Ascending aorta (tissue), 2 donors: ENCODE data around the gene CD84. TPM values are rescaled to one million over a fixed set of nuclear protein-coding genes. Genes with fewer than 3 reads are reported as not detected.
"Not testable (repeated sequence)": the region's sequence is repeated elsewhere in the genome, so short reads cannot be mapped to it uniquely, and the experiment has no call there.

ENCODE experiments used
- DNase-seq, 2 donors: peaks; one replicate each; pipeline ENCODE4 v3.0.0-alpha.2; 2019; ENCODE audit warnings: low spot score in 2 of 2
- H3K27ac ChIP-seq, 2 donors: fragments of 200-600 bp; sonication (generic); one replicate each; pipeline ENCODE4 v1.5.1; 2016 to 2017; ENCODE audit warnings: mild to moderate bottlenecking in 1 of 2
- H3K27me3 ChIP-seq: fragments of 200-600 bp; sonication (generic); one replicate; pipeline ENCODE4 v1.5.1; 2017
- H3K36me3 ChIP-seq, 2 donors: fragments of 200-600 bp; sonication (generic); one replicate each; pipeline ENCODE4 v1.5.1; 2016
- H3K4me1 ChIP-seq, 2 donors: fragments of 200-600 bp; sonication (generic); one replicate each; pipeline ENCODE4 v1.5.1; 2016 to 2017; ENCODE audit warnings: mild to moderate bottlenecking in 1 of 2
- H3K4me3 ChIP-seq, 2 donors: fragments of 200-600 bp; sonication (generic); one replicate each; pipeline ENCODE4 v1.5.1; 2016 to 2017; ENCODE audit warnings: mild to moderate bottlenecking in 1 of 2
- H3K9me3 ChIP-seq, 2 donors: fragments of 200-600 bp; sonication (generic); one replicate each; pipeline ENCODE4 v1.5.1; 2016
- CTCF ChIP-seq, 3 experiments: fragments of 200-600 bp in 2 of 3; fragments of 450-650 bp in 1 of 3; sonication (generic) in 2 of 3; IDR thresholded peaks; one replicate each; pipeline ENCODE4 v1.5.1; 2016 to 2019; ENCODE audit warnings: antibody characterized with exemption in 3 of 3, mild to moderate bottlenecking in 1 of 3, moderate library complexity in 1 of 3
- intact Hi-C: fragments of 100-400 bp; cut with DNase I; formaldehyde crosslinking; loops from one replicate; pipeline ENCODE4 v1.15.1; 2023
- total RNA-seq: library from RNA; depleted of rRNA; stranded (reverse); fragments of >200 nt; gene quantifications from one replicate; pipeline ENCODE4 v1.1.0, GENCODE V29; 2016

The CD84 gene
- total RNA-seq, 1 donor from 2014 or later = 1.1 TPM

GRCh38 chr1:160584784-160585183, 5.5 kb upstream of the CD84 start:
- TF ChIP-seq CTCF (IDR thresholded peaks at IDR 0.05) = no peak
- DNase-seq = no peak
- intact Hi-C loops = no loop called here

GRCh38 chr1:160582976-160583375, 3.7 kb upstream of the CD84 start:
- intact Hi-C loops = not testable (repeated sequence)

More at GRCh38 chr1:160584784-160585183, 5.5 kb upstream of the CD84 start:
- Histone ChIP-seq H3K9me3 (no peaks in the 10 kb centered on the region), H3K27me3 (no peaks in the 10 kb centered on the region), H3K36me3 (no peaks in the 10 kb centered on the region), H3K27ac (no peak overlapping the region), H3K4me1 (no peaks in the 10 kb centered on the region), H3K4me3 (no peak overlapping the region)

GRCh38 chr1:160581961-160582360, 2.7 kb upstream of the CD84 start:
- no peaks in the 10 kb centered on the region for H3K27me3 ChIP-seq
- intact Hi-C loops = no loop called here
- TF ChIP-seq CTCF (IDR thresholded peaks at IDR 0.05) = no peak
- no peak overlapping the region for H3K4me3 ChIP-seq
- H3K9me3 ChIP-seq = no peaks in the 10 kb centered on the region
- H3K27ac ChIP-seq = no peak overlapping the region
- H3K36me3 ChIP-seq = no peaks in the 10 kb centered on the region
- no peaks in the 10 kb centered on the region for H3K4me1 ChIP-seq
- DNase-seq = no peak

More at GRCh38 chr1:160582976-160583375, 3.7 kb upstream of the CD84 start:
- H3K27me3 ChIP-seq, H3K36me3 ChIP-seq, H3K27ac ChIP-seq, DNase-seq, H3K4me1 ChIP-seq, H3K9me3 ChIP-seq, H3K4me3 ChIP-seq: not testable (repeated sequence)

- H3K36me3 ChIP-seq = no peaks in the 10 kb centered on the region
- intact Hi-C loops = no loop called here
- no peak overlapping the region for H3K27ac ChIP-seq
- no peak for TF ChIP-seq CTCF (IDR thresholded peaks at IDR 0.05)
- no peak for DNase-seq
- H3K4me3 ChIP-seq = no peak overlapping the region
- H3K9me3 ChIP-seq = no peaks in the 10 kb centered on the region
- H3K27me3 ChIP-seq = no peaks in the 10 kb centered on the region
- no peaks in the 10 kb centered on the region for H3K4me1 ChIP-seq
These were observed 1.0 kb upstream of the CD84 start for GRCh38 chr1:160580221-160580812.

GRCh38 chr1:160578525-160579191, 638 bp downstream of the CD84 start:
- no peak for TF ChIP-seq CTCF (IDR thresholded peaks at IDR 0.05)
- Histone ChIP-seq H3K27ac (no peak overlapping the region), H3K4me3 (peak overlapping the region in 1 of 2 donors; percentile 38), H3K27me3 (no peaks in the 10 kb centered on the region), H3K4me1 (no peaks in the 10 kb centered on the region), H3K9me3 (no peaks in the 10 kb centered on the region), H3K36me3 (no peaks in the 10 kb centered on the region)
- DNase-seq = no peak
- intact Hi-C loops = no loop called here

GRCh38 chr1:160578175-160578524, 1.1 kb downstream of the CD84 start:
- no peak for DNase-seq
- Histone ChIP-seq H3K4me1 (no peaks in the 10 kb centered on the region), H3K27me3 (no peaks in the 10 kb centered on the region), H3K36me3 (no peaks in the 10 kb centered on the region), H3K9me3 (no peaks in the 10 kb centered on the region), H3K27ac (no peak overlapping the region), H3K4me3 (peak overlapping the region in 1 of 2 donors; percentile 38)
- intact Hi-C loops = no loop called here
- no peak for TF ChIP-seq CTCF (IDR thresholded peaks at IDR 0.05)
